Smooth muscle cell (in vitro differentiated cells): Measurements from ENCODE around the gene PRAMEF1. TPM values are rescaled to one million over a fixed set of nuclear protein-coding genes. Genes with fewer than 3 reads are reported as not detected.

Experiments used
- DNase-seq: peaks from one replicate; lab custom pipeline; 2025; ENCODE audit not compliant: unreplicated experiment; lab: John Stamatoyannopoulos, UW
- H2AFZ ChIP-seq: fragments of 200-600 bp; sonication (generic); 2 replicates; pipeline ENCODE4 v1.6.0; 2016; ENCODE audit warnings: antibody characterized with exemption, low read depth, mild to moderate bottlenecking
- H3F3A ChIP-seq: fragments of 200-600 bp; sonication (generic); 2 replicates; pipeline ENCODE4 v1.6.0; 2017; ENCODE audit warnings: antibody characterized with exemption, low read depth
- H3K27ac ChIP-seq: fragments of 200-600 bp; sonication (generic); 2 replicates; pipeline ENCODE4 v1.5.1; 2016; ENCODE audit warnings: low read depth, mild to moderate bottlenecking
- H3K27me3 ChIP-seq: fragments of 200-600 bp; sonication (generic); 2 replicates; pipeline ENCODE4 v1.6.1; 2016; ENCODE audit warnings: low read depth, mild to moderate bottlenecking
- H3K36me3 ChIP-seq: fragments of 200-600 bp; sonication (generic); 2 replicates; pipeline ENCODE4 v1.5.1; 2016; ENCODE audit warnings: low read depth
- H3K4me1 ChIP-seq: fragments of 200-600 bp; sonication (generic); 2 replicates; pipeline ENCODE4 v1.5.1; 2016; ENCODE audit warnings: low read depth
- H3K4me2 ChIP-seq: fragments of 200-600 bp; sonication (generic); 2 replicates; pipeline ENCODE4 v1.6.0; 2016; ENCODE audit warnings: mild to moderate bottlenecking
- H3K4me3 ChIP-seq: fragments of 200-600 bp; sonication (generic); 2 replicates; pipeline ENCODE4 v1.5.1; 2016; ENCODE audit warnings: mild to moderate bottlenecking
- H3K79me2 ChIP-seq: fragments of 200-600 bp; sonication (generic); 2 replicates; pipeline ENCODE4 v1.6.0; 2016; ENCODE audit warnings: low read depth, mild to moderate bottlenecking
- H3K9ac ChIP-seq: fragments of 200-600 bp; sonication (generic); 2 replicates; pipeline ENCODE4 v1.6.0; 2016; ENCODE audit warnings: low read depth
- H3K9me3 ChIP-seq: fragments of 200-600 bp; sonication (generic); replicated peaks from 2 replicates; pipeline ENCODE4 v1.5.1; 2016; ENCODE audit warnings: low read depth
- H4K20me1 ChIP-seq: fragments of 200-600 bp; sonication (generic); 2 replicates; pipeline ENCODE4 v1.6.0; 2016; ENCODE audit warnings: low read depth
- CTCF ChIP-seq: fragments of 200-600 bp; sonication (generic); IDR thresholded peaks from 2 replicates; pipeline ENCODE4 v1.5.1; 2017; ENCODE audit warnings: borderline replicate concordance, mild to moderate bottlenecking, antibody characterized with exemption; ENCODE audit not compliant: insufficient read depth, poor library complexity, severe bottlenecking
- WGBS: methylation state at CpG from one replicate; pipeline ENCODE4 v1.1.7; 2016; ENCODE audit warnings: low lambda C conversion rate; 5-methylcytosine and 5-hydroxymethylcytosine counted together
- polyA plus RNA-seq: library from polyadenylated mRNA; unstranded; fragments of >200 nt; fragmentation: Nextera tagmentation; extraction: Ambion mirVana; gene quantifications from 2 replicates; pipeline ENCODE4 v1.2.1, GENCODE V29; 2016
- total RNA-seq: library from RNA; depleted of rRNA; stranded (reverse); fragments of >200 nt; gene quantifications from 2 replicates; pipeline ENCODE4 v1.2.3, GENCODE V29; 2014

PRAMEF1 gene
- total and polyA plus RNA-seq, 2 experiments from 2014 or later = not detected

- H3K27ac ChIP-seq = no peak overlapping the region
- H3K79me2 ChIP-seq = no peaks in the 10 kb centered on the region
- no peak for TF ChIP-seq CTCF
- H3K9ac ChIP-seq = no peak overlapping the region
- H3K27me3 ChIP-seq = no peaks in the 10 kb centered on the region
- H3K9me3 ChIP-seq = no peaks in the 10 kb centered on the region
- no peaks in the 10 kb centered on the region for H3K4me1 ChIP-seq
- no peak overlapping the region for H3K4me2 ChIP-seq
- no peaks in the 10 kb centered on the region for H4K20me1 ChIP-seq
- H2AFZ ChIP-seq = no peak overlapping the region
- 80% methylated on average over 5 of the region's 5 CpGs for WGBS
- no peaks in the 10 kb centered on the region for H3F3A ChIP-seq
- DNase-seq = no peak
- no peak overlapping the region for H3K4me3 ChIP-seq
- no peaks in the 10 kb centered on the region for H3K36me3 ChIP-seq
Measured at GRCh38 chr1:12774801-12775345, 16.3 kb upstream of the PRAMEF1 start.

- DNase-seq = no peak
- H3K27ac ChIP-seq = no peak overlapping the region
- H3F3A ChIP-seq = no peaks in the 10 kb centered on the region
- no peaks in the 10 kb centered on the region for H3K4me1 ChIP-seq
- TF ChIP-seq CTCF = no peak
- no peaks in the 10 kb centered on the region for H3K9me3 ChIP-seq
- no peaks in the 10 kb centered on the region for H3K79me2 ChIP-seq
- H3K36me3 ChIP-seq = no peaks in the 10 kb centered on the region
- 85% methylated on average over 8 of the region's 8 CpGs for WGBS
- H4K20me1 ChIP-seq = no peaks in the 10 kb centered on the region
- no peak overlapping the region for H3K4me3 ChIP-seq
- no peak overlapping the region for H3K4me2 ChIP-seq
- no peaks in the 10 kb centered on the region for H3K27me3 ChIP-seq
- no peak overlapping the region for H2AFZ ChIP-seq
- H3K9ac ChIP-seq = no peak overlapping the region
Measured at GRCh38 chr1:12775443-12775842, 15.8 kb upstream of the PRAMEF1 start.

GRCh38 chr1:12776801-12777557, 14.2 kb upstream of the PRAMEF1 start:
- H3K79me2 ChIP-seq = no peaks in the 10 kb centered on the region
- H3K4me3 ChIP-seq = no peak overlapping the region
- no peak for TF ChIP-seq CTCF
- H3F3A ChIP-seq = no peaks in the 10 kb centered on the region
- H3K36me3 ChIP-seq = no peaks in the 10 kb centered on the region
- H4K20me1 ChIP-seq = no peaks in the 10 kb centered on the region
- no peak for DNase-seq
- no peak overlapping the region for H3K27ac ChIP-seq
- WGBS = 93% methylated on average over 15 of the region's 15 CpGs
- no peaks in the 10 kb centered on the region for H3K27me3 ChIP-seq
- no peak overlapping the region for H3K9ac ChIP-seq
- H3K4me2 ChIP-seq = no peak overlapping the region
- H3K4me1 ChIP-seq = no peaks in the 10 kb centered on the region
- H3K9me3 ChIP-seq = no peaks in the 10 kb centered on the region
- H2AFZ ChIP-seq = no peak overlapping the region

- 92% methylated on average over 4 of the region's 4 CpGs for WGBS
- no peak overlapping the region for H3K4me2 ChIP-seq
- H3K79me2 ChIP-seq = no peaks in the 10 kb centered on the region
- no peaks in the 10 kb centered on the region for H3K27me3 ChIP-seq
- no peaks in the 10 kb centered on the region for H3K36me3 ChIP-seq
- DNase-seq = no peak
- no peak overlapping the region for H3K27ac ChIP-seq
- no peaks in the 10 kb centered on the region for H3F3A ChIP-seq
- no peaks in the 10 kb centered on the region for H3K9me3 ChIP-seq
- H3K4me3 ChIP-seq = no peak overlapping the region
- H3K9ac ChIP-seq = no peak overlapping the region
- H4K20me1 ChIP-seq = no peaks in the 10 kb centered on the region
- no peak for TF ChIP-seq CTCF
- H2AFZ ChIP-seq = no peak overlapping the region
- H3K4me1 ChIP-seq = no peaks in the 10 kb centered on the region
Measured at GRCh38 chr1:12778061-12778460, 13.1 kb upstream of the PRAMEF1 start.
